Endothelial cell of umbilical vein (primary cell): ENCODE data around the gene POU3F3.
A peak's percentile ranks its signal among the peaks of the same experiment; 100 is the strongest.

Experiments used
- CTCF ChIP-seq, 2 donors: IDR thresholded peaks; 1 replicate in 1 of 2; 2 replicates in 1 of 2; pipeline ENCODE4 v1.5.1; 2011; ENCODE audit warnings: low read length in 2 of 2, mild to moderate bottlenecking in 2 of 2, moderate library complexity in 2 of 2, control low read depth in 1 of 2, inconsistent platforms in 1 of 2, low read depth in 1 of 2; ENCODE audit not compliant: insufficient read depth in 1 of 2; ENCODE audit errors: extremely low read depth in 1 of 2
- EZH2 ChIP-seq: IDR thresholded peaks from 2 replicates; pipeline ENCODE4 v1.6.1; 2012; ENCODE audit warnings: borderline replicate concordance, low read depth, mild to moderate bottlenecking, moderate library complexity, low read length, inconsistent platforms; ENCODE audit not compliant: severe bottlenecking
- MYC ChIP-seq: IDR thresholded peaks from one replicate; pipeline ENCODE4 v1.6.1; 2011; ENCODE audit warnings: mild to moderate bottlenecking, low read depth, low read length

DNA sequence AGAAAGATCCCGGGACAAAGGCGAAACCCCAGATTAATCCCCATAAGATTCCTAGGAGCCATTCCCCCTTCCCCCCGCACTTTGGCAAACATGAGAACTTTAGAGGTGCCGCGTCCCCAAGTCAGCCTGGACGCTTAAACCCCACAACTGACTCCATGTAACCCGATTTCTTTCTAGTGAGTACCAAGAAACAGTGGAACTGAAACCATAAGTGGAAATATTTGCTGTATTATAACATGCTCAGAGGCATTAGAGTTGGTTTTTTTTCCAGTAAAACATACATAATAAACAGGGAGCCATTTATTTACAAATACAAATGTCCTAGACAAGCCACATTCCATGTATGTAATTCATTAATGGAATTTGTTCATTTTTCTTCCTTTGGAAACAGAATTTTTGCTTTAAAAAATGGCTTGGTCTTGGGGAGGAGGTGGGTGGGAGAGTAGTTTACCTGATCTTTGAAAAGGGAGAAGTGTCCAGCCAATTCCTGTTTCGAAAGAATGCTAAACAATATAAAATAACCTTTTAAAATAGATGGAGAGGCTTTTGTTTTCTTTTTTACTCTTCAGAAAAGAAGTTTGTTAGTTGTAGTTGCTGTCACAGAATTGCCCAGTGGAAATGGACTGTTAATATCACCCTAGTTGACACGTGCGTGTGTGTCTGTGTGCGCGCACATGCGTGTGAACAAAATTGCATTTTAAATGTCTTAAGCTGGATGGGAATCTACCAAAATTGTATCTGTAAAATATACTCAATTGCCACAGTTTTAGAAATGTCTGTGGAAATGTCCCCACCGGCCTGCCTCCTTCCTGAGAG is 10.6 kb downstream of the POU3F3 start:
- no peak for TF ChIP-seq MYC
- no peak for TF ChIP-seq CTCF (IDR thresholded peaks at IDR 0.05; ENCODE audit: extremely low read depth in 1 of 2, insufficient read depth in 1 of 2, low read depth in 1 of 2, low read length in 2 of 2)
- TF ChIP-seq EZH2: peak; percentile 55
